Heart left ventricle (tissue), 16 donors: ENCODE results near the gene ENTHD1. TPM values are rescaled to one million over a fixed set of nuclear protein-coding genes. Genes with fewer than 3 reads are reported as not detected.

Source experiments
- ATAC-seq, 4 donors: fragments of 200-7000 bp; cut with Tn5 transposase; one replicate each; pipeline ENCODE4 v1.9.1; 2020 to 2022; ENCODE audit warnings: moderate library complexity in 4 of 4, mild to moderate bottlenecking in 3 of 4, moderate number of reproducible peaks in 1 of 4
- DNase-seq, 5 donors: peaks; one replicate each; pipeline ENCODE4 v3.0.0-alpha.2; 2020
- H3K27ac ChIP-seq, 12 donors: fragments of 200-600 bp; sonication (generic) in 4 of 12; one replicate each; pipeline versions ENCODE4 v1.5.0 to v1.8.0; 2016 to 2022; ENCODE audit warnings: mild to moderate bottlenecking in 2 of 12
- H3K27me3 ChIP-seq, 9 donors: fragments of 200-600 bp; sonication (generic) in 2 of 9; one replicate each; pipeline versions ENCODE4 v1.5.1 to v1.8.0; 2016 to 2022; ENCODE audit warnings: mild to moderate bottlenecking in 3 of 9
- H3K36me3 ChIP-seq, 9 donors: fragments of 200-600 bp; sonication (generic) in 2 of 9; one replicate each; pipeline versions ENCODE4 v1.5.0 to v1.8.0; 2018 to 2022; ENCODE audit warnings: mild to moderate bottlenecking in 2 of 9
- H3K4me1 ChIP-seq, 12 donors: fragments of 200-600 bp; sonication (generic) in 4 of 12; one replicate each; pipeline versions ENCODE4 v1.5.0 to v1.8.0; 2016 to 2022; ENCODE audit warnings: mild to moderate bottlenecking in 3 of 12
- H3K4me3 ChIP-seq, 12 donors: fragments of 200-600 bp; sonication (generic) in 4 of 12; one replicate each; pipeline versions ENCODE4 v1.5.0 to v1.8.0; 2017 to 2022; ENCODE audit warnings: mild to moderate bottlenecking in 9 of 12, moderate library complexity in 4 of 12
- H3K9me3 ChIP-seq, 12 donors: fragments of 200-600 bp; sonication (generic) in 4 of 12; one replicate each; pipeline versions ENCODE4 v1.5.0 to v1.8.0; 2016 to 2022; ENCODE audit warnings: mild to moderate bottlenecking in 1 of 12
- CTCF ChIP-seq, 12 donors: fragments of 200-600 bp; sonication (generic) in 4 of 12; IDR thresholded peaks; one replicate each; pipeline versions ENCODE4 v1.5.0 to v1.8.0; 2018 to 2022; ENCODE audit warnings: antibody characterized with exemption in 12 of 12, mild to moderate bottlenecking in 5 of 12
- POLR2A ChIP-seq, 2 donors: fragments of 450-650 bp; IDR thresholded peaks; one replicate each; pipeline ENCODE4 v1.6.1; 2017; ENCODE audit warnings: antibody characterized with exemption in 2 of 2, mild to moderate bottlenecking in 2 of 2, moderate library complexity in 2 of 2
- WGBS, 4 donors: extraction: QIAGEN DNeasy Blood & Tissue Kit in 2 of 4; methylation state at CpG; one replicate each; pipeline versions ENCODE4 v1.1.5 to v1.1.7; 2013 to 2018; 5-methylcytosine and 5-hydroxymethylcytosine counted together
- intact Hi-C, 10 donors: fragments of 100-400 bp; cut with DNase I; formaldehyde crosslinking; loops; one replicate each; pipeline versions ENCODE4 v1.11.1 to v1.14.2; 2022
- polyA plus RNA-seq, 2 donors: library from polyadenylated mRNA; stranded (reverse); fragments of 200-250 nt; gene quantifications; one replicate each; pipeline ENCODE4 v1.2.3, GENCODE V29; 2013
- total RNA-seq, 9 donors: library from RNA; depleted of rRNA in 2 of 9; stranded (reverse); fragments of >200 nt in 2 of 9; fragmentation: NEBNext Ultra II Directional in 3 of 9; extraction: Animal tissue kit (Norgen Biotek cat#: 25700) in 3 of 9; gene quantifications; one replicate each; pipeline versions ENCODE4 v1.1.0 to v1.2.4, GENCODE V29; 2016 to 2023
- donor health status: ischemic (EF 13 %, LVEDD 7.1; RV severe dilation, severe dysfunction).
- donor health status: healthy with polysubstance abuse.
- donor health status: DM: no; HTN: yes; CAD: no.
- donor health status: DM: no; HTN: no; CAD: no.
- donor health status: ischemic (EF 25% LVEDD 6.9; RV normal size, moderate dysfunction).
- donor health status: ischemic (EF 25% LVEDD 5.7; RV mildly dilated, moderate dysfunction).
- donor health status: healthy.
- donor health status: DM: yes; HTN: yes; CAD: no.
- donor health status: ischemic (EF 35%, LVEDD 5.7; RV mildly dilated, moderate dysfunction).
- donor health status: nonischemic (EF 11% LVEDD 7.7; RV severe dilation, severe dysfunction).
- donor health status: DM: yes; HTN: yes; CAD: no.
- donor health status: PGD.
- donor health status: ischemic (EF 29% LVEDD 5.4; RV normal size, mild dysfunction).
- donor health status: nonischemic (EF 23%, LVEDD 6.1; RV moderate dilation, normal function).

The ENTHD1 gene
- total and polyA plus RNA-seq, 11 donors: not detected

DNA sequence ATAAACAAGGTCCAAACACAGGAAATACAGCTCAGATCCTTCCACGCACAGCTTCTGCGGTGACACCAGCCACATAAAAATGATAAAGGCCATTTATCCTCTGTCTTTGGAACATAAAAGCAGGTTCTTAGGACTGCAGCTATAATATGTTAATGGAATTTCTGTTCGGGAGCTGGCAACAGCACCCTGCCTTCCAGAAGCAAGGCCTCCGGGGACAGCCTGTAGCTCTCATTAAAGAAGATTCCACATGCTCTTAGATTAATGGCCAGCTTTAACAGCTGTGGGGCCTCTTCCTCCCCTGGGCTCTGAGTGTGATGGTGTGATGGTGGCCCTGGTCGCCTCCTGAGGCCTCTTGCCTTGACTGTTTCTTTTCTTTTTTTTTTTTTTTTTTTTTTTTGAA, 185.7 kb downstream of the ENTHD1 start:
- H3K4me1 ChIP-seq: peaks cover 0 to 15% (median 0%) of the 10 kb centered on the region in 12 donors
- peaks cover 0 to 67% (median 6%) of the 10 kb centered on the region in 9 donors for H3K27me3 ChIP-seq
- no peaks in the 10 kb centered on the region for H3K36me3 ChIP-seq
- no peak overlapping the region for H3K27ac ChIP-seq
- no peak overlapping the region for H3K4me3 ChIP-seq
- DNase-seq (no peak), ATAC-seq (no peak)
- intact Hi-C loops: no loop called here
- TF ChIP-seq POLR2A (IDR thresholded peaks at IDR 0.05): no peak
- TF ChIP-seq CTCF (IDR thresholded peaks at IDR 0.05): no peak
- no peaks in the 10 kb centered on the region for H3K9me3 ChIP-seq
- WGBS, 4 donors: 57 to 81% (median 67%) methylated on average over 5 of the region's 5 CpGs

- no peak overlapping the region for H3K4me3 ChIP-seq
- H3K9me3 ChIP-seq: no peaks in the 10 kb centered on the region
- H3K4me1 ChIP-seq: peaks cover 0 to 15% (median 0%) of the 10 kb centered on the region in 12 donors
- WGBS, 4 donors: 84 to 91% (median 87%) methylated on average over 2 to 5 of the region's 5 CpGs
- H3K27ac ChIP-seq: no peak overlapping the region
- peaks cover 0 to 63% (median 6%) of the 10 kb centered on the region in 9 donors for H3K27me3 ChIP-seq
- TF ChIP-seq POLR2A (IDR thresholded peaks at IDR 0.05): no peak
- TF ChIP-seq CTCF (IDR thresholded peaks at IDR 0.05): no peak
- intact Hi-C loops: no loop called here
- ATAC-seq (no peak), DNase-seq (peak in 1 of 5 donors; percentile 23)
- H3K36me3 ChIP-seq: no peaks in the 10 kb centered on the region
Measured at GRCh38 chr22:39707351-39707750, 186.2 kb downstream of the ENTHD1 start.

- Histone ChIP-seq H3K36me3 (no peaks in the 10 kb centered on the region), H3K4me1 (peaks cover 0 to 15% (median 0%) of the 10 kb centered on the region in 12 donors), H3K9me3 (no peaks in the 10 kb centered on the region), H3K4me3 (no peak overlapping the region), H3K27ac (no peak overlapping the region), H3K27me3 (peaks cover 0 to 64% (median 5%) of the 10 kb centered on the region in 9 donors)
- TF ChIP-seq POLR2A (IDR thresholded peaks at IDR 0.05): no peak
- no peak for TF ChIP-seq CTCF (IDR thresholded peaks at IDR 0.05)
- ATAC-seq (no peak), DNase-seq (no peak)
- 74 to 80% (median 76%) methylated on average over 24 to 27 of the region's 27 CpGs for WGBS, 4 donors
- intact Hi-C loops: no loop called here
Measured at GRCh38 chr22:39706376-39707140, 187.0 kb downstream of the ENTHD1 start.

DNA sequence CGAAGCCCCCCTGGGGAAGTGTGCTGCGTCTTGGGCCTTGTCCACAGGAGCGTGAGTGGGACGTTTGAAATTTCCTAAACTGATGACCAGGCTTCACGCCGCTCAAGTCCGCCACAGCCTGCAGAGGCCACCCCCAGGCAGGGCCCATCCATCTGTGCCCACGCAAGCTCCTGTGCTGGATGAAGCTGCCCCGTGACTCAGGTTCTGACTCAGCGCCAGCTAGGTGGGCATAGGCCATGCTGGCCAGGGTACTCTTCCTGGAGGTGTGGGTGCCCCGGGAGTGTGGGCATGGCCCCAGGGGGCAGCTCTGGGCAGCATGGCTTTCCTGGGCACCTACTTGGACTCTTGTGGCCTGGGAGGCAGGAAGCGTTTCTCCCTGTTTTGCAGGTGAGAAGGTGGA, 188.2 kb downstream of the ENTHD1 start:
- peak in 1 of 5 donors; percentile 44 for DNase-seq
- H3K4me3 ChIP-seq: no peak overlapping the region
- WGBS, 4 donors: 87 to 95% (median 91%) methylated on average over 7 to 12 of the region's 12 CpGs
- no peaks in the 10 kb centered on the region for H3K36me3 ChIP-seq
- H3K4me1 ChIP-seq: peaks cover 0 to 7% (median 0%) of the 10 kb centered on the region in 12 donors
- peaks cover 0 to 67% (median 2%) of the 10 kb centered on the region in 9 donors for H3K27me3 ChIP-seq
- H3K9me3 ChIP-seq: no peaks in the 10 kb centered on the region
- TF ChIP-seq CTCF (IDR thresholded peaks at IDR 0.05) (no peak), POLR2A (IDR thresholded peaks at IDR 0.05) (no peak)
- intact Hi-C loops: no loop called here
- no peak overlapping the region for H3K27ac ChIP-seq
- ATAC-seq: no peak
